Kidney capillary endothelial cell (primary cell): ENCODE data around the gene JAG1.

Source experiments
- DNase-seq: peaks from one replicate; pipeline ENCODE4 v3.0.0-alpha.2; 2018; ENCODE audit warnings: low spot score

Gene JAG1

DNA sequence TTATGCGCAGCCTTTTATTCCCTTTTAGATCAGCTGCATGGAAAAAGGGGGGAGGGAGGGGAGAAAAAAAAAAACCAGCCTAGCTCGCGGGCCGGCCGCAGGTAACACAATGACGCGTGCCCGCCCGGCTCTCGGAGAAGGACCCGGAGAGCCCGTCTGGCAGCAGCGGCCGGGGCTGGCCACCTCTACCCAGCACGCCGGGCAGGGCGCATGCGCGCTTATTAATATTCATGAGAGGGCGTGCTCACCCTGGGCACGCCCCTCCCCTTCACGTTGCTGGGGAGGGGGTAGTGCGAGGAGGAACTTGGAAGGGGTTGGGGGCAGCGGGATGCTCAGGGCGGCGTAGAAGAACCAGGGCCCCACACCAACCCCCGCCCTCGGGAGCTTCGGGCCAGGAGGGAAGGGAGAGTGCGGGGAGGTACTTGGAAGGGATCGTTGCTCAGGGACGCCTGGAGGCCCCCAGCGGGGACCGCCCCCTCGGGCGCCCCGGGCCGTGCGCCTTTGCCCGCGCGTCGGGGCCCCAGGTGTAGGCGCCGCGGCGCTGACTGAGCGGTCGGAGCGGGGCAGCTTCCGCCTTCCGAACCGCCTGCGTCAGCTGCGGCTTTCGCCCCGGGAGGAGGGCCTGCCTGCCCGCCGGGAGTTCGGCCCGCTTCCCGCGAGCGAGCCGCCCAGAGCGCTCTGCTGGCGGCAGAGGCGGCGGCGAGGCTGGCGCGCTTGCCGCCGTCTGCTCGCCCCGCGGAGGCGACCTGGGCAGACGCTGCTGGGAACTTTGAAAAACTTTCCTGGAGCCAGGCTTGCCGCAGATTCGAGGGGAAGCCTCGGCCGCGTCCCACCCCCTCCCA lies at the start of gene JAG1:
JAG1 (minus strand) TSS at position 158 of the 842 bp plus-strand sequence. CDS start 469 bp downstream, outside the sequence.
- DNase-seq = peak; percentile 92

DNA sequence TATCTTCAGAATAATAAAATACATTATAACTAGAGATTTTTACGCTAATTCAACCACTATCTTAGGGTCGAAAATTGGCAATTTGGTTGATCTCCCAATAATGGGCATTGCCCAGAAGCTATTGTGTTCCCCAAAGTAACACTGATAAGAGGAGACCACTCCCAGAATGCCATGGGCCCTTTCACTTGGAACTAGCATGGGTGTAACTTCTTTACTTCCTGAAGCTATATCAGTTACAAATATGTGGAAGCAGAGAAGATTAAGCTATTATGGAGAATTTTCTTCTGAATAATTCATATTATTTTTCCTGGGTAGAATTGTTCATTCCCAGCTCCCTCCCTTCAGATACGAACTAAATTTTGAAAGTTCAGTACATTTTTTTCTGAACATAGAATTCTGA lies 48.2 kb upstream of the JAG1 start:
- DNase-seq = no peak

DNA sequence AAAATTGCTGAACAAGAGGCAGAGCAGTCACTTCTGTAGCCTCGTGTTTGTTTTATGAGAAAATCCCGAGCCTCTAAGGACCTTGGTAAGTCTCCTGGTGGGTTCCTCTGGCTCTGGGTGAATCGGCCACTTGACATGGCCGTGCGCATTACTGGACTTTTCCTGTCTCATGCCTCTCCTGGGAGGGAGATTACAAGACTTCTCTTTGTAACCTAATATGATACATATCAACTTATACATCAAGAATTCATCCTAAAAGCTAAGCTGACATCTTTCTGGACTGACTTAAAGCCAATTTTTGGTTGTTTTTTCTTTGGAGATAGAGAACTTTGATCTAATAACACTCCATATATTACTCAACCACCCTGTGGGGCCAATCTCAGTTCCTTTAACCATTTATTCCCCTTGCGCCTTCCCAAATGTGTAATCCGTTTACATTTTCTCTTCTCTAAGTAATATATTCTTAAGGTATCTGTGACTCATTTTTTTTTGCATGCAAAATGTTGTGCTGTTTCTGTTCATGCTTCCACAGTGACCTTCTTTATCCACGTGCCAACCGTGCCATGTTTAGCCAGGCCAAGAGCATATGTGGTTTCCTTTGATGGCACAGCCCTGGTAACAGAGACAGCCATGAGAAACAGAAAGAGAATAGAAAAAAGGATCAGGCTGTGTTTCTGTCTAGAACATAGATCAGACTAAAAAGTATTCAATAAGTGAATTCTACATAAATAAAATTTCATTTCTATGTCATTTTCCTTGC lies 47.5 kb upstream of the JAG1 start:
- DNase-seq = no peak

DNA sequence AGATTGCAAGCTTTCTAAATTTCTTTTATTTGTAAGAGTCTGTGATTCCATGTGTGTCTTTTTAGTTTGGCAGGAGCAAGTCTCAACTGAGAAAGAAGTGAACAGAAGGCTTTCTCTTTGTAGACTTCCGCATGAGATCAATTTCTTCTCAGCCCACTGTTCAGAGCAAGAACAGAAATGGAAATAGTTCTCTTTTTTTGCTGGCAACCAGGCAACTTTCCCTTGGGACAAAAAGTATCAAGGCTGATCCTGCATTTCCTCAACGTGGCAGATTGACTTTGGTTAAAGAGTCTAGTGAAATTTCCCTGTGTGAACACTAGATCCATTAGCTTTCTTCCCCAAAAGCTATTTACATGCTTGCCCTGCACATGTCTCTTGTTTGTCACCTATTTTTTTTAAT lies 46.8 kb upstream of the JAG1 start:
- DNase-seq = no peak

DNA sequence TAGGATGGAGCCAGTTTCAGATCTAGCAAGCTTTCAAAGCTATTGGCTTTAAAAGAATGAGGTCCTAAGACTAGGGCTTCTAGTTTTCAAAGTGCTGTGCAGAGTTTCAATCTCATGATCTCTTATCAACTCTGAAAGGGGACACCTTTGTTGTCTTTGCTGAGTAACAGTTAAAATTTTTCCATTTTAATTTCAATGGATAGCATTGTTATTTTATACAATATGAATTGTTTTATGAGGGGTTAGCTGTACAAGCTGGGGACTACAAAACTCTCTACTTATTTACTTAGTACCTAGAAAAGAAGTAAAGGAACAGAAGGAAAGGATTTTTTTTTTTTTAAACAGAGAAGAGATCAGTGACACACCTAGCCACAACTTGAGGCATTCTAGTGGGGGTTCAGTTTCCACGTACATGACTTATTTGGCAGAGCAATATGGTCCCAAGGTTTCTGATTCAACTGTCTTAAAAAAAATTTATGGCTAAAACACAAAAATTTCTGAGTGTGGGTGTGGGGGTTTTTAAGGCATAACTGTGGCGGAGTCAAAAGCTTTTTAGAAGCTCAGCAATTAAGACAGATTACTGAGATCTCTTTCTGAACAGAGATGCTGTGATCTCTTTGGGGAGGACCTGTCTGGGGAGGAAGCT lies 46.1 kb upstream of the JAG1 start:
- no peak for DNase-seq

DNA sequence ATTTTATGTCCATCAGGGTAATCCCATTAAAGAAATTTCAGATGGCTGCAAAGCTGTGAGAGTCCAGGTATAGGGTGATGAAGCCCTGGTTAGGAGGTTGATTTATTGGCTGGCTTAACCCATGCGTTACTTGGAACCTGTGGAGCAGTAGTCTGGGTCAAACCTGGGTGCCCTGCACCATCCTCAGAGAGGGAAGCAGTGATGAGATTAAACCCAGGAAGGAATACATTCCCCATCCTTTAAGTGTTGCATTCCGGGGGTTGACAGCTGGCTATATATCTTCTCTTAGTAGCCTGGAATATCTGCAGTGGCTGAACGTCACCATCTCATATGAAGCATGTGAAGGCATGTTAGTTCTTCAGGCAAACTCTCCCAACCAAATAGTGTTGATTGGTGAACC lies 44.9 kb upstream of the JAG1 start:
- no peak for DNase-seq

DNA sequence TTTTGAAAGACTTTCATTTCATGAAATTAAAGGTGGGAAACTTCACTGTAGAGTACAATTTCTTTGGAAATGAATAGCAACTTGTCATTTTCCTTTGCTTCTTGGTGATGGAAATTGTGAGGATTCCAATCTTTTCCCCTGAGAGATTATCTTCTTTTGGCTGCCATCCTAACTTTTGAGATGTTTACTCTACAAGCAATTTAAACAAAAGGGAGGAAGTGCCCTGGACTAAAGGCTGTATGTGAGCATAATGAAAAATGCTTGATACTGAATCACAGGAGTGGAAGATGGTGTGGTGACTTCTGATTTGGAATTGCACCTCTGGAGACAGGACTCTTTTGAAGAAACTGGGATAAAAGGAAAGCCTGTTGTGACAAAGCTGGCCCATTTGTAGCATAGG lies 43.1 kb upstream of the JAG1 start:
- peak; percentile 15 for DNase-seq

DNA sequence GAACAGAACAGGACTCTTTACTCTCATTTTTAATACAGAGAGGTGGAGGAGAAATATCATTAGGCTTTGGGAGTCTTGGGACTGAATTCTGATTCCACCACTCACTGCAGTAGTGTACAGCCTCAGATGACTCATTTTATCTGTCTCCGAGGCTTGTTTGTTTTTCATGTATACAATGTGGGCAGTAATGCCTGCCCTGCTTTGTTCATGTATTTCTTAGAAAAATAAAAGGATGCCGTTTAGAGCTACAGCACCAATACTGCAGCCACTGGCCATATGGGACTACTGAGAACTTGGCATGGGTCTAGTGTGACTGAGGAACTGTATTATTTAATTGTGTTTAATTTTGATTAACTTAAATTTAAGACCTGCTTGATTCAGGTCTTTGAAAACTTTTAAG lies 41.2 kb upstream of the JAG1 start:
- peak; percentile 18 for DNase-seq

DNA sequence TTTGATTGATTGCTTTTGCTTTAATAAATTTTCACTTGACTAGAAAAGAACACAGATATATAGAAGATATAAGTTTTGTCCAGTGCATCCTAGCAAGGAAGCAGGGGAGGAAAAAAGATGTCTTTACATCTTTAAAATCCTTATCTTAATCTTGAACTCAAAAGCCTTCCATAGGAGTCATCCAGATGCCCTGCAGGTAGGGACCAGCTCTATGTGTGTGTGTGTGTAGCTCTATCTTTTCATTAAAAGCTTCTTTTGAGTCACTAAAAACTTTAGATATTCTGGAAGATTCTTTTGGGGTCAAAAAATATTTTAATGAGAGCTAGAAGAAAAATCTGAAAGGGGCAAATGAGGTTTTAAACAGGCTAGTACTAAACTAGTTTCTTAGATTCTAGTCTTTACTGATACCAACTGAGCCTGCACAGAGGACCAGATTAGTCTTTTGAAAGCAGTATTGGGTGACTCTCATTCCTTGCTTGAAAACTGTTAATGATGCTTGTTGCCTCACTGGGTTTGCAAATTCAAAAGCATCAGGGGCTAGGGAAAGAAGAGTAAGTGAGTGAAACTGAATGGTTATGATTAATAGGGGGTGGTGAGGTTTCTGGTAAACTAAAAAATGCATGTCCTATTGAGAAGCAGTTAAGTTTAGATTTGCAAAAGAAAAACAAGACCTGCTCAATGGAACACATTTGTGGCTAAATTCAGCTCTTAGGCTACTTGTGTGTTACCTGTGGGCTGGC lies 40.6 kb upstream of the JAG1 start:
- DNase-seq = no peak

DNA sequence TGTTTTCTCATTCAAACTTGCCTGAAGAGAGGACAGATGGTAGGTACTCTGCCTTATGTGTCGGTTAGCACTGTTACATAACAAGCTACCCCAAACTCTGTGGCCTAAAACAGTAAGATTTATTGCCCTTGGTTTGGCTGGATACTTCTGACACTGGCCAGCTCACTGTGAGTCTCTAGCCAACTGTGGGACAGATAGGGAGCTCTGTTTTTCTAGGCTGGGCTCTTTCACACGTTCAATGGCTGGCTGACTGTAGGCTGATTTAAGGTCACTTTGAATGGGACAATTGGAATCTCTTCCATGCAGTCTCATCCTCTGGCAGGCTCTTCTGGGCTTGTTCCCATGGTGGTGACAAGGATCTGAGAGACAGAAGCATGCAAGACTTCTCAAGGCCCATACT lies 39.4 kb upstream of the JAG1 start:
- no peak for DNase-seq

DNA sequence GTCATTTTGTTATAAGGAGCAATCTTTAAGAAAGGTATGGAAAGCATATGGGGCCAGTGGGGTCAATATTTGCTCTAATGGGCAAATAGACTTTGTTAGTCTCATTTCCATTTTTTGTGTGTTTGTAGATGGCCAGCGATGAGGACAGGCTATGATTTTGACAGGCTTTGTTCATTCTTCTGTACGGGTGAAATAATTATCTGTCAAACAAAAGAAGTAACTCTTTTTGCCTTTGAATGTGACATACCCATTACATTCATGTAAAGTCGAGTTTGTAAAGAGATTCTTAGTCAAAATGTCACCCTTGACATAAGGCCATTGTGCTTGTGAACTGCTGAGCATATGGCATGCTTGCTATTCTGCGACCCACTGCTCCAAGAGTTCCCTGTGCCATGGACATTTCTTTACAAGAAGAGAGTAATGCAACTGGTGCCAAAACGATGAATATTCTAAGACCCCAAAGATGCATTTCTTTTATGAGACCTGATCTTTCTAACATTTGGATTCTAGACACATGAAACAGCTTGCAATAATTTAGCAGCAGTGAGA lies 38.2 kb upstream of the JAG1 start:
- DNase-seq = no peak

DNA sequence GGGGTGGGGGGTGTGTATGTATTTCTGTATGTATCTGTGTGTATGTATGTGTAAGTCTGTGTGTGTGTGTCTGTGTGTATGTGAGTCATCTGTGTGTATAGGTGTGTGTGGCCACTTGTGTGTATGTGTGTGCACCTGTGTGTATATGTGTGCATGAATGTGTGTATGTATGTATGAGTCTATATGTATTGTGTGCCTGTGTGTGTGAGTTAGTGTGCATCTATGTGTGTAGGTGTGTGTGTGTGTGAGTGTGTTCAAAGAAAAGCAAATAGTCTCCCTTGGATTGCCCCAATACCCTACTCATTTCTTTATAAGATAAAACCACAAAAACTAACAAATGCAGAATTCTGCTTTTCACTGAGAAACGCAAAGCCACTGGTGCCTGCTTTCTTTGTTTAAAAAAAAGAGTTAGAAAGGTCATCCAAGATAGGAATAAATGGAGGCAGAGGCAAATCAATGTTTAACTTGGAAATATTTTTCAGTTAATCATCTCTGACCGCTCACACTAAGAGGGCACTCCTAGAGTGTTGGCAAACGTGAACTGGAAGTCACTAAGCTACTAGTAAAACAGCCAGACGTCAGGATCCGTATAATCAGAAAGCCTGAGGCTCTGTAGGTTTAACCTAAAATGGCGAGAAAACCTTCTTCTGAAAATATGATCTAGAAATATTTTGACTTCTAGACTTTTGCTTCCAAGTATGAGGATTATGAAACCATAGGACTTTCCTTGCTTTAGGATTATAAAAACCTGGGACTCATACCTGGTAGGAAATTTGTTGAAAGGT lies 37.4 kb upstream of the JAG1 start:
- DNase-seq = no peak

DNA sequence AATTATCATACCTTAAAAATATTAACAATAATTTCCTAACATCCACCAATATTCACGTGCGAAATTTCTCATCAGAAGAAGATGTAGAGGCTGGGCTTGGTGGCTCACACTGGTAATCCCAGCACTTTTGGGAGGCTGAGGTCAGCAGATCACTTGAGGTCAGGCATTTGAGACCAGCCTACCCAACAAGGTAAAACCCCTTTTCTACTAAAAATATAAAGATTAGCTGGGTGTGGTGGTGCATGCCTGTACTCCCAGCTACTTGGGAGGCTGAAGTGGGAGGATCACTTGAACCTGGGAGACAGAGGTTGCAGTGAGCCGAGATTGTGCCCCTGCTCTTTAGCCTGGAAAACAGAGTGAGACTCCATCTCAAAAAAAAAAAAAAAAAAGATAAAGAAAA lies 36.1 kb upstream of the JAG1 start:
- DNase-seq = no peak

DNA sequence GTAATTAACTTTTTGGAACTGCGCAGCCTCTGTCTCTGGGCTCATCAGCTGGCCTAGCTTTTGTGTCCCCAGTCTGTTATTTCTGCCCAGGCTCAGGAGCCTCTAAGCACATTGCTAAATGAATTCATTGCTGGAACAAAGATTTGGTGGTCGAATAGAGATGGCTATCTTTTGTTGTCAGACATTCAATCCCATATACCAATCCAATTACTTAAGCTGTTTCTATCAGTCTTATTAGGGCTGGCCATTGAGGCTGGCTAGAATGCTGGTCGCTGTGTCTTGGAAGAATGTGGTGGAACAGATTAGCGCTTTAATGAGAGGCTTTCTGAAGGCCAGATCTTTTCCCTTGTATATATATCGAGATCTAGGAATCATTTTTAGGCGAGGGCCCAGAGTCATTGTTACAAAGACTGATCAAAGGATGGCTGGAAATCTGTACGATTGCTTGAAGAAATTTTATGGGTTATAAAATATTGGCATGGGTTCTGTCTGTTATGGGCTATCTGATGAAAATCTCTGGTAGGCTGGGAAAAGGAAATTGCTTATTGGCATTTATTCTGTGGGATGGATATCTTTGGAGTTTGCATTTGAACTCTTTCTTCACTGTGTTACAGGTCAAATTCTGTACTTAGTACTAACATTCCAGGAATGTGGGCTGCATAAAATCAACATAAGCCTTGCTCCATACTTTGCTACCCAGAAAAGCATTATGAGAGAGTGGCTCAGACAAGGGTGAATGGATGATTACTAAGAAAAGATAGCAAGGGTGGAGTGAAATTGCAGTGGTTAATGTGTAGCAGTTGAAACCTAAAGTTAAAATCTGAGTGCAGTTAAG lies 34.8 kb upstream of the JAG1 start:
- DNase-seq = no peak

DNA sequence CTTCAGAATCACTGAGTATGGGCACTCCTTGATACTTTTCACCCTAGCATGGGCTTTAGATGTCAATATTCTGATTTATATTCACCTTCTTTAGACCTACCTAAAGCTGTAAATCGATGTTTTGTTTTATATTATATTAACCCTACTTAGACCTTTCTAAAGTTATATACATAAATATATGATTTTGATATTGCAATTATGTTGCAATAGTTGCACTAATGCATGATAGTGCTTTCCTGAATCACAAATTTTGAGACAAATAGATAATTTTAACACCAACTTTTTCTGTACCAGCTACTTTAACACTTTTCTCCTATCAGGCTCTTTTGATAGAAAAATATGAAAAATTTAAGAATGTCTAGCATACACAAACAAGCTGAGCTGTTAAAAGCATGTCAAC lies 34.0 kb upstream of the JAG1 start:
- no peak for DNase-seq

DNA sequence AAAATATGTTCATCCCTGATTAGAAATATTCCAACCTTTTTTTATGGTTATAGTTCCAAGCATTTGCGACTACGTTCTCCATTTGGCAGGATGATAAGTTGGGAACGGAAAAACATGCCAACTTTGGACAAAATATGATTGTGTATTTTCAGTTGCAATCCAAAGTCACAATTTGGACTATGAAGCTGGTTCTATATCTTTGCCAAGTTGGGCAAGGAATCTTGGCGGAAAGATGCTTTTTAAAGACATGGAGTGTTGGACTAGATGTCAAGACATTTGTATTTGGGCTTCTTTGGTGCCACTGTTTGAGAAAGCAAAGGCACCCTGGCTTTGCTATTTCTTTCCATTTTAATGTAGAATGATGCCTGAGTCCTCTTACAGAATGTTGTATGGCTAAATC lies 33.3 kb upstream of the JAG1 start:
- no peak for DNase-seq

DNA sequence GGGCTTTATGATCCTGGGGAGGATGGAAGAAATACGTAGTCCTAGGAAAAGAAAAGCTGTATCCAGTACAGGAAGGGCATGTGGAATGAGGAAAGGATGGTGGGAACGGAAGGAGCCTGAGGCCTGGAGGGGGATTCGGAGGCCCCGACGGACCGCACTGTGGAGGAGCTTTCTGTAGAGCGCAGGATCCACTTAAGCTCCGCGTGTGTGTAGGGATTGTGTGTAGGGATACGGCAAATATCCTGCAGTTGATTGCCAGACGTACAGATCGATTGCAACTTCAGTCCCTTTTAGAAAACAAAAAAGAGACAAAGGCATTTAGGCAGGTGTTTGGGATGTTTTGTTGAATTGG lies 32.6 kb upstream of the JAG1 start:
- no peak for DNase-seq

DNA sequence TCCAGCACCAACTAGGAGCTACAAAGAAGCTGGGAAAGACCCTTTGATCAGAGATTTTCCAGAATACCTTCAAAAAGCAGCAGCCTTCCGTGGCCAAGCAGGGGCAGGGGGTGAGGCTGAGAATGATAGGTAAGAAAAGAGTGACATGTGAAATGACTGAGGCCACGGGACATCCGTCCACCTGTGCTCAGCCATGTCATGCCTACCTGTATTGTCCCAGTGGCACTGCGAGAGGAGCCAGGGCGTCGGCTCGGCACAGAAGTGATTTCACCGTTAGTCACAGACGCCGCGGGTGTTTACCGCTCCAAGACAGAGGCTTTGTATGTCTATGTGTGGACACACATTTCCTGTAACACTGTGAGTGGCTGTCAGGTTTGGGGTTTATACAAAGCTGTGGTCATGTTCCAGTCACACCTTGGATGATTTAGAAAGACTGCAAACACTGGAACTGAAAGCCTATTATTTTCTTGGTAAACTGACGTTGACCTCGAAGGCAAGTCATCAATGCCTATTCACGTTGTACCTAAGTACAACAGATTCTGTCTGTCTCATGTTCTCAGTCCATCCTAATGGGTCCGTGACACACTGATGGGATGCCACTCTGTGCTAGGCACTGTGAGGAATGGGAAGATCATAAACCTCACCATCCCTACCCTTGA lies 32.1 kb upstream of the JAG1 start:
- no peak for DNase-seq

DNA sequence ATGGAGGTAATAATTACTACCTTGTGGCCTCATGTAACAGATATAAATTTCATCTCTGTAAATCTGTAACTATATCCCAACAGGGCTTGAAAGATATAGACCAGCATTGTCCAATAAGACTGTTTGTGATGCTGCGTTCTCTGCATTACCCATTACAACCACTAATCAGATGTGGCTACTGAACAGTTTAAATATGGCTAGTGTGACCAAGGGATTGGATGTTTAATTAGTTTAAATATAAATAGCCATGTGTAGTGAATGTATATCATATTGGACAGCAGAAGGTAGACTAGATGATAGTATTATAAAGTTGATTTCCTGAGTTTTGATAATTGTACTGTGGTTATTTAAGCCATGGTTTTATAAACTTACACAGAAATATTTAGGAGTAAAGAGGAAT lies 27.8 kb upstream of the JAG1 start:
- DNase-seq = no peak

DNA sequence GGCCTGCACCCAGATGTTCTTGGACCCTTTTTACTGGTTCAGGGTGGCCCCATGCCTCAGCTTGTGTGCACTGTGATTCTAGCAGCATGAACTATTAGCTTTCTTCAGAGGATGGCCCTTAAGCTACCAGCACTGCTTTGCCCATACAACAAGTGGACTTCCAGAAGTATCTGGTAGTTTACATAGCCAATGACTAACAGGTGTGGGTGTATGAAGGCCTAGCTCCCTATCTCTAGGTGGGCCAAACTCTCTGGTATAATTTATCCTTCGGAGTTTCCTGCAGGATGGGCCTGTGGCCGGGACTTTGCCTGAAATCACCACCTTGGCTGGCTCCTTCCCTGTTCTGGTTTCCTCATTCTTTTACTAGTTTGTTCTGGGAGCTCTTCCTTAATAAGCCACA lies 26.1 kb upstream of the JAG1 start:
- DNase-seq = no peak
